WTC11 (cell line): Measurements from ENCODE around the gene SLC5A8. TPM values are rescaled to one million over a fixed set of nuclear protein-coding genes. Genes with fewer than 3 reads are reported as not detected.

Source experiments
- ATAC-seq: fragments of 200-7000 bp; cut with Tn5 transposase; 2 replicates; pipeline ENCODE4 v1.10.0; 2021; ENCODE audit warnings: mild to moderate bottlenecking, moderate library complexity
- CTCF ChIA-PET: fragments of 300-600 bp; sonication (Branson Sonifier 250); formaldehyde crosslinking; loops from one replicate; lab custom pipeline; 2021; ENCODE audit warnings: antibody characterized with exemption; lab: Charles Lee
- POLR2A ChIA-PET: fragments of 350-600 bp; sonication (Branson Sonifier 250); formaldehyde crosslinking; loops from one replicate; lab custom pipeline; 2021; ENCODE audit warnings: antibody characterized with exemption; lab: Charles Lee
- DNase-seq: peaks from one replicate; pipeline ENCODE4 v3.0.0; 2021; ENCODE audit warnings: low spot score
- H3K27ac Mint-ChIP-seq: 2 replicates; pipeline ENCODE4 v1.8.0; 2021; ENCODE audit warnings: mixed read lengths
- H3K27me3 Mint-ChIP-seq: 2 replicates; pipeline ENCODE4 v1.8.0; 2021; ENCODE audit warnings: low read depth, mild to moderate bottlenecking, moderate library complexity, mixed read lengths
- H3K36me3 Mint-ChIP-seq: 2 replicates; pipeline ENCODE4 v1.8.0; 2021; ENCODE audit warnings: mixed read lengths
- H3K4me1 Mint-ChIP-seq: 2 replicates; pipeline ENCODE4 v1.8.0; 2022; ENCODE audit warnings: mixed read lengths
- H3K4me3 Mint-ChIP-seq: 2 replicates; pipeline ENCODE4 v1.8.0; 2021; ENCODE audit warnings: mild to moderate bottlenecking, moderate library complexity, mixed read lengths
- H3K9me3 Mint-ChIP-seq: 2 replicates; pipeline ENCODE4 v1.8.0; 2021; ENCODE audit warnings: mixed read lengths
- ATF2 ChIP-seq: sonication (generic); formaldehyde crosslinking; IDR thresholded peaks from 2 replicates; pipeline ENCODE4 v1.8.1; 2022; ENCODE audit warnings: low read depth, missing genetic modification reagents, borderline replicate concordance
- ATF3 ChIP-seq: sonication (generic); formaldehyde crosslinking; conservative IDR thresholded peaks from 2 replicates; pipeline ENCODE4 v1.8.1; 2022; ENCODE audit warnings: mild to moderate bottlenecking, missing genetic modification reagents
- CREM ChIP-seq: sonication (generic); formaldehyde crosslinking; IDR thresholded peaks from 2 replicates; pipeline ENCODE4 v1.8.1; 2022; ENCODE audit warnings: mild to moderate bottlenecking, missing genetic modification reagents, moderate library complexity
- E2F5 ChIP-seq: sonication (generic); formaldehyde crosslinking; IDR thresholded peaks from 2 replicates; pipeline ENCODE4 v1.8.1; 2022; ENCODE audit warnings: mild to moderate bottlenecking, moderate library complexity, missing genetic modification reagents
- ELF4 ChIP-seq: sonication (generic); formaldehyde crosslinking; IDR thresholded peaks from 2 replicates; pipeline ENCODE4 v1.8.1; 2022; ENCODE audit warnings: low read depth, mild to moderate bottlenecking, moderate library complexity, missing genetic modification reagents
- ESRRA ChIP-seq: sonication (generic); formaldehyde crosslinking; IDR thresholded peaks from 2 replicates; pipeline ENCODE4 v1.8.1; 2022; ENCODE audit warnings: mild to moderate bottlenecking, missing genetic modification reagents, borderline replicate concordance
- FOXK1 ChIP-seq: sonication (generic); formaldehyde crosslinking; IDR thresholded peaks from 2 replicates; pipeline ENCODE4 v1.8.0; 2022; ENCODE audit warnings: mild to moderate bottlenecking, moderate library complexity, missing genetic modification reagents
- HMGXB4 ChIP-seq: sonication (generic); formaldehyde crosslinking; IDR thresholded peaks from 2 replicates; pipeline ENCODE4 v1.8.1; 2023; ENCODE audit warnings: mild to moderate bottlenecking, moderate library complexity, missing genetic modification reagents
- IRF1 ChIP-seq: sonication (generic); formaldehyde crosslinking; IDR thresholded peaks from 2 replicates; pipeline ENCODE4 v1.8.0; 2023; ENCODE audit warnings: missing genetic modification reagents
- JUN ChIP-seq: sonication (generic); formaldehyde crosslinking; IDR thresholded peaks from 2 replicates; pipeline ENCODE4 v1.8.0; 2023; ENCODE audit warnings: mild to moderate bottlenecking, missing genetic modification reagents
- NR3C1 ChIP-seq: sonication (generic); formaldehyde crosslinking; conservative IDR thresholded peaks from 2 replicates; pipeline ENCODE4 v1.8.1; 2023; ENCODE audit warnings: low read depth, mild to moderate bottlenecking, missing genetic modification reagents
- PRRX2 ChIP-seq: fragments of 250-450 bp; sonication (Bioruptor Pico); IDR thresholded peaks from 2 replicates; pipeline ENCODE4 v1.8.0; 2021; ENCODE audit warnings: mild to moderate bottlenecking
- RORB ChIP-seq: fragments of 250-450 bp; sonication (Bioruptor Pico); IDR thresholded peaks from 2 replicates; pipeline ENCODE4 v1.9.0; 2021; ENCODE audit warnings: mild to moderate bottlenecking
- SMAD3 ChIP-seq: sonication (generic); formaldehyde crosslinking; IDR thresholded peaks from 2 replicates; pipeline ENCODE4 v1.8.0; 2022; ENCODE audit warnings: missing genetic modification reagents, mild to moderate bottlenecking, borderline replicate concordance
- ZNF219 ChIP-seq: sonication (generic); formaldehyde crosslinking; IDR thresholded peaks from 2 replicates; pipeline ENCODE4 v1.8.0; 2023; ENCODE audit warnings: missing genetic modification reagents, mild to moderate bottlenecking, borderline replicate concordance
- ZNF232 ChIP-seq: sonication (generic); formaldehyde crosslinking; IDR thresholded peaks from 2 replicates; pipeline ENCODE4 v1.8.0; 2022; ENCODE audit warnings: mild to moderate bottlenecking, missing genetic modification reagents
- ZNF281 ChIP-seq: sonication (generic); formaldehyde crosslinking; IDR thresholded peaks from 2 replicates; pipeline ENCODE4 v1.8.0; 2023; ENCODE audit warnings: mild to moderate bottlenecking, missing genetic modification reagents
- ZNF317 ChIP-seq: sonication (generic); formaldehyde crosslinking; IDR thresholded peaks from 2 replicates; pipeline ENCODE4 v1.8.1; 2023; ENCODE audit warnings: low read depth, mild to moderate bottlenecking, moderate library complexity, missing genetic modification reagents, borderline replicate concordance
- ZNF532 ChIP-seq: fragments of 250-450 bp; sonication (Bioruptor Pico); IDR thresholded peaks from 2 replicates; pipeline ENCODE4 v1.9.0; 2021; ENCODE audit warnings: mild to moderate bottlenecking, borderline replicate concordance
- ZSCAN18 ChIP-seq: fragments of 250-450 bp; sonication (Bioruptor Pico); IDR thresholded peaks from 2 replicates; pipeline ENCODE4 v2.1.2; 2022; ENCODE audit warnings: mild to moderate bottlenecking, moderate library complexity
- total RNA-seq: library from RNA; stranded (reverse); gene quantifications from 3 replicates; pipeline ENCODE4 v1.2.3, GENCODE V29; 2021

Gene SLC5A8
- total RNA-seq, 1 experiment from 2014 or later: not detected

GRCh38 chr12:101229841-101230241 is 19.8 kb upstream of the SLC5A8 start (continued):
- TF ChIP-seq ATF3 (CRISPR knock-in tag) (no peak), SMAD3 (CRISPR knock-in tag) (no peak), ELF4 (CRISPR knock-in tag) (no peak), ZNF317 (CRISPR knock-in tag) (no peak), IRF1 (no peak)

GRCh38 chr12:101221301-101221700 is 11.3 kb upstream of the SLC5A8 start:
- Mint-ChIP-seq H3K36me3 (0 out of 2 replicates have a peak, but pooled peaks cover 3% of the 10 kb centered on the region), H3K27ac (no peak overlapping the region), H3K9me3 (peaks cover 21% of the 10 kb centered on the region), H3K4me3 (no peak overlapping the region), H3K27me3 (no peaks in the 10 kb centered on the region; the same call in 1 of the 2 replicates), H3K4me1 (no peaks in the 10 kb centered on the region)
- POLR2A ChIA-PET: no interaction called here
- DNase-seq (no peak), ATAC-seq (no peak)
- no peak for TF ChIP-seq ESRRA
- TF ChIP-seq ZNF232 (CRISPR knock-in tag): no peak
- TF ChIP-seq ATF2 (CRISPR knock-in tag): no peak
- TF ChIP-seq ZSCAN18: no peak
- no peak for TF ChIP-seq ZNF219 (CRISPR knock-in tag)
- TF ChIP-seq NR3C1 (CRISPR knock-in tag): no peak
- TF ChIP-seq ZNF532 (CRISPR knock-in tag): no peak
- no peak for TF ChIP-seq IRF1
- no peak for TF ChIP-seq ZNF281
- no peak for TF ChIP-seq CREM (CRISPR knock-in tag)
- no peak for TF ChIP-seq FOXK1
- no peak for TF ChIP-seq E2F5 (CRISPR knock-in tag)
- TF ChIP-seq JUN (CRISPR knock-in tag): no peak
- no peak for TF ChIP-seq HMGXB4
- no peak for TF ChIP-seq RORB (CRISPR knock-in tag)
- TF ChIP-seq PRRX2 (CRISPR knock-in tag): no peak
- CTCF ChIA-PET: no interaction called here
